DMS53 treated with DMSO at 0.1 percent for 48 hours (cell line): ENCODE data around the gene P2RX3.
A peak's percentile ranks its signal among the peaks of the same experiment; 100 is the strongest.
"Not testable (repeated sequence)": the region's sequence is repeated elsewhere in the genome, so short reads cannot be mapped to it uniquely, and the experiment has no call there.

Source experiments
- DNase-seq: peaks from one replicate; lab custom pipeline; 2025; ENCODE audit not compliant: unreplicated experiment; lab: John Stamatoyannopoulos, UW

Gene P2RX3

GRCh38 chr11:57324154-57324885, 13.8 kb upstream of the P2RX3 start:
- DNase-seq, result no peak

DNA sequence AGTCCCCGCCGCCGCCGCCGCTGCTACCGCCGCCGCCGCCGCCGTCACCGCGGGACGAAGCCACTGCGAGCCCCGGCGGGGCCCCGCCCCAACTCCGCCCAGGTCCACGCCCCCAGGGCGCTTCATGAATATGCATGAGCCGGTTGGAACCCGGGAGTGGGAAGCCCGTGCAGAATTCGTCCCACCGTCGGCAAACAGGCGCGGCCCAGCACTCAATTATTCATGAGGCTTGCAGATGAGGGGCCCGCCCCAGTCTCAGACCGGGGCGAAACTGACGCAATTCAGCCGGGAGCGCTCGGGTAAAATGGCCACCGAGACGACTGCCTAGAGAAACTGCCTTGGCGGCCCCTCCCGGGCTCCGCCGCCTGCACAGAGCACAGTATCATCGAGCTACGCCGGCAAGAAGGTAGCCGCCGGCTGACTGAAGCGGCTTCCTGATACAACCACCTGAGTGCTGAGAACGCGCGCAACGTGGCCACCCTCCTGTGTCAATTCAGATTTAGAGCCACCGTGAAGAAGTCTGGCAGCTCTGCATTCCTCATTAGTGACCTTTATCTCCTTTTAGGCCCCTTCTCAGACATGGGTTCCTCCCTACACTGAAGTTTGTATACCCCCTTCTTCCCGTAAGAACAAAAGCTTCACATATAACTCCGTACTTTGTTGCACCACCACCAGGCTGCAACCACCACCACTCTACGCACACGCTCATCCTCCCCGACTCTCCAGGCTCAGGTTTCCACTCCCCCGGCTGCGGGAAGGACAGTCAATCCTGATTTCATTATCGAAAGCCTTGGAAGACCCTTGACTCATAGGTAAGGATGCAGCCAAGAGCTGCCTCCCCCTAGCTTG, 13.0 kb upstream of the P2RX3 start, which contains the start of gene TNKS1BP1:
Gene TNKS1BP1, minus strand, starts transcription at position 67 of the 849 bp plus-strand sequence. CDS start 3,067 bp downstream, outside the sequence.
- DNase-seq, result peak; percentile 63

DNA sequence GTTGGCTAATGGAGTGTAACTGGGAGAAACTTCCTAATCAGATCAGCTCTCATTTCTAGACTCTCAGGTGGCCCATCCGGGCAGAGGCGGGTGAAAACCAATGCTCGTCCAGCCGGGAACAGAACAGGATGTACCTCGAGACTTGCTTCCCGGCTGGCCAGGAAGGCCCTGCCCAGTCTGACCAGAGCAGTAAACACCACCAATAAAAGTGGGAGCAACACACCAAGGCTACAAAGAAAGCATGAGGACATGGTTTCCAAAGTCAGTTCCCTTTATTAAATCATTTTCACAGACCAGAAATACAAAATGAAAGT, 12.5 kb upstream of the P2RX3 start:
- peak; percentile 22 for DNase-seq

- no peak for DNase-seq
These were observed 10.4 kb upstream of the P2RX3 start for GRCh38 chr11:57327721-57328120.

DNA sequence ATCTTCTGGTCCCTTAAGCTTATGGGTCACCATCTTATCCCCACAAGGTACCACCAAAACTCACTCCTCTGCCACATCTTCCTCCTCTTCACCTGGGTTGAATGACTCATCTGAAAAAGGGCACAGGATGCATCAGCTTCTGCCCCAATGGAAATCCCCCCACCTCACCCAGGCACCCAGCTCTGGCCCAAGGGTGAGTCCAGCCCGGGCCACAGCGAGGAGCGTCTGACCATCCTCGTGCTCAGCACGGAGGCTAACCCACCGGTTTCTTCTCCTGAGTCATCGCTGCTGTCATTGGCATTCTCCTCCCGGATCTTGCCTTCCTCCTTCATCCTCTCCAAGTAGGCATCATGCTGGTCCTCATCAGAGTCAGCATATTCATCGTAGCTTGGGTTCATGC, 8.1 kb upstream of the P2RX3 start:
- no peak for DNase-seq

GRCh38 chr11:57331720-57332119, 6.4 kb upstream of the P2RX3 start:
- DNase-seq, result no peak

DNA sequence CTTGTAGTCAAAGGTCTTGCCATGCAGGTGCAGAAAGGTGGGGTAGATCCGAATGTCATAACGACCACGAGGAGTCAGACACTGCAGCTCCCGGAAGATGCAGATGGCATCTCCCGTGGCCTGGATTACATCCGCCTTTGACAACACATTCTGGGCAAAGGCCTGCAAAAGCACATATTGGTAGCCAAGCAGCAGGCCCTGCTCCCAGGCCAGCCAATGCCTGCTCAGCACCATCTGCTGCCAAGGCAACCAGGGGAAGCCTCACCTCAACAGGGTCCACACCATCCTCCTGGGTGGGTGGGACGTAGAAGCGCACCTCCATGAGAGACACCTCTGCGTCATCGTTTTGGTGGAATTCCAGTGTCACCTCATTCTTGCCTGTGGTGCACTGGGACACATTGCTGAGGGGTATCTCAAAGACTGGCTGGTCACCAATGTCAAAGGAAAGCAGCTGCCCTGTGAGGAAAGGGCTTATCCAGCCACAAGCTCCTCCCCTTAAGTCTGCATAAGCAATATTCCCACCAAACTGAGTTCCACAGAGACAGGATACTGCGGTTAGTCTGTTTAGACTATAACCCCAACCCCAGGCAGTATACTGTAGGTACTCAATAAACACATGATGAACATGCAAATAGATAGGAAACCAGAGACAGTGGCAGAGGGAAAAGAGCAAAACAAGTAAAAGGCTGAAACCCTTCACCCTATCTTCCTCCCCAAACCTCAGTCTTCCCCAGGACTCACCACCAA, 5.3 kb upstream of the P2RX3 start:
- DNase-seq, result no peak

DNA sequence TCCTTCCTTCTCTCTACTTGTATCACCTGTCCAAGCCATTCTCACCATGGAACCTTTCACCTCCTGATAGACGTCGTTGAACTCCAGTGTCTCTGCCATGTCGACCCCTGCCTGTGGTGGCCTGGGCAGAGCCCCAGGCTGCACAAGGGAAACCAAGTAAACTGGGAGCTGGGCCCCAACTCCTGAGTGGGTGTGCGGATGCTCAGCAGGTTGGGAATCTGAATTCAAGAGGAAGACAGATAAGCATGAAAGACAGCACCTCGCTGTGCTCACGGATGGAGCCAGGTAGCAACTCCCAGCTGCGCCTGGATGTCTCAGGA, 3.2 kb upstream of the P2RX3 start:
- DNase-seq, result no peak

GRCh38 chr11:57335343-57336110, 2.6 kb upstream of the P2RX3 start, which contains the start of gene SSRP1:
TSS of gene SSRP1 (minus strand) at chr11:57335892. CDS start at chr11:57335121, 771 bp downstream.
- DNase-seq, result peak; percentile 13

GRCh38 chr11:57336111-57336666, 2.0 kb upstream of the P2RX3 start:
- no peak for DNase-seq

DNA sequence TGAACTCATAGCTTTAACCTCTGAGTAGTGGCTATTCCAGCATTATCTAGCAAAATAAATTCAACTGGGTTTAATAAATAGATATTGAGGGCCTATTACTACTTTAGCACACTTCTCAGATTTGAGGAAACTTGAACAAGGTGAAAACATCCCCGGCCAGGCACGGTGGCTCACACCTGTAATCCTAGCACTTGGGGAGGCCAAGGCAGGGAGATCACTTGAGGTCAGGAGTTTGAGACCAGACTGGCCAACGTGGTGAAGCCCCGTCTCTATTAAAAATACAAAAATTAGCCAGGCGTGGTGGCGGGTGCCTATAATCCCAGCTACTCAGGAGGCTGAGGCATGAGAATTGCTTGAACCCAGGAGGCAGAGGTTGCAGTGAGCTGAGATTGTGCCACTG, 1.3 kb upstream of the P2RX3 start:
- not testable (repeated sequence) for DNase-seq

GRCh38 chr11:57339328-57339727, 1.2 kb downstream of the P2RX3 start:
- no peak for DNase-seq

DNA sequence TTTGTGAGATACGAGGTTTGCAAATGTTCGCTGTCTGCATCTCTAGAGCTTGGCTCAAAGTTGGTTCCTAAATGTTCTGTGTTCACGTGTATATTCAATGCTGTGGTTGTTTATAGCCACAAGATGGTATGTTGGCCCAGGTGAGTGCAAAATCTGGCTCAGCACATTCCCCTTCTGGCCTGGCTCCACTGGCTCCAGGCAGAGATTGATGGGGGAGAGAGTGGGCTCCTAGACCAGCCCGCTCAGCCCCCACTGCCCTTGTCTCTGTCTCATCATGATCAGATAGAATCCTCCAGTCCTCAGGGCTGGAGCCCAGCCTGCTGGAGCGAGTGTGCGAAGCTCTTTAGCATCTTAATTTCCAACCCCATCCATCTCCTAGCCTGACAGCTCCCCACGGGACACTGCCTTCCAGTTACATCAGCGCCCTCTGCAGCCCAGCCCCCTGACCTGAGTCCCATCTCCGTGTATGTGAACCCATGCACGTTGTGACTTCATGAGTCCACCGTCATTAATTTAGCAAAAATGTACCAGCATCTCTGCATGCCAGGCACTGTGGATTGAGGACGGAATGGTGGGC, 2.0 kb downstream of the P2RX3 start:
- no peak for DNase-seq

DNA sequence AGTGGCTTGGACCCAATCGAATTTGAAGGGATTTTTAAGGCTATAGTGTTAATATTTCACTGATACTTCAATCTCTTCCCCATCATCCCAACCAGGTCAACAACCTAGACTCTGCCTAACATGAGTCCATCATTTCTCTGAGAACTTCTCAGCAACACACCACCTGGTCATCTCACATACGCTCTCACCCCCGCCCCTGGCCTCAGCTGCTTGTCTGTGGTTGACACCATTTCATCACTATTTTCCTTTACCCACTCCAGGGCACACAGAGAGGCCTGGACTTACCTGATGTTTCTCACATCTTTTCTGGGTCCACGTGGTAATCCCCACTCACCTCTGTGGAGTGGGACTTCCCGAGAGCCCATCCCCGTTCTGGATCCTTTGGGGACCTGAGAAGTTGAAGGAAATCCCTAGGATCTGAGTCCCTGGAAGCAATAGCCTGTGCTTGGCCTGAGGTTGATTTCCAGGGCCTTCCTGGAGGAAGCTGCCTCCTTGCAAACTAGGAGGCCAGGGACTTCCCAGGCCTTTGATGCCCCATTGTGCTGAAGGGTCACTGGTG, 3.2 kb downstream of the P2RX3 start:
- DNase-seq, result no peak

DNA sequence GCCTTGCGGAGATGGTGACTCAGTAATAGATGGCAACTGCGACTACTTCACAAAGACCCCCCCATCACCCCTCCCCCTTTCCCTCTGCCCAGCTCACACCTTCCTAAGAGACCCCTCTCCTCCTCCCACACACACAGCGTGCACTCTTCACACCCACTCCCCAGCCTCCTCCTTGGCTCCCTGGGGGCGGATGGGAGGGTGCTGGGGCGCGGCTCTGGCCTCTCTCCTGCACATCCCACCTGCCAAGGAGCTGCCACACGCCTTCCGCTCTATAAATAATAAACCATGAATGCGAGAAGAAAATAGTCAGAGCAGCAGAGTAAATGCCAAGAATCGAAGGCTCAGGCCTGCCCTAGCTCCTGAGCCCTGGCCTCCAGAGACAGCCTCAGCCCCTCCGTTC, 4.5 kb downstream of the P2RX3 start:
- no peak for DNase-seq

DNA sequence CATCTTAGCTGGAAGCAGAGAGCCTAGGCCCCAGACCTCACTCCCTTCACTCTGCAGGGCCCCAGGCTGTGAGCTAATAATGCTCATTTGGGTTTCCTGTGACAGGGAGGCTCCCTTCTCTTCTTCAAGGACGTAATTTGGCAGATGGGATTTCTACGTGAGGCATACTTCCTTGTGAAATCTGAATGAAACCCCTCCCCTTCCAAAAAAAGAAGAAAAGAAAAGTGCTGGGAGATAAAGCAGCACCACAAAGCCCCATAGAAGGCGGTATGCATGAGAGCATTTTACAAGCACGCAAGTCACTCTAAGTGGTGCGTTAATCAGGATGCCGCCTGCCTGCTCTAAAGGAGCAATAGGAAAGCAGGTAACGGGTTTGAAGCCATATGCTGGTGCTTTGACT, 5.7 kb downstream of the P2RX3 start:
- no peak for DNase-seq

DNA sequence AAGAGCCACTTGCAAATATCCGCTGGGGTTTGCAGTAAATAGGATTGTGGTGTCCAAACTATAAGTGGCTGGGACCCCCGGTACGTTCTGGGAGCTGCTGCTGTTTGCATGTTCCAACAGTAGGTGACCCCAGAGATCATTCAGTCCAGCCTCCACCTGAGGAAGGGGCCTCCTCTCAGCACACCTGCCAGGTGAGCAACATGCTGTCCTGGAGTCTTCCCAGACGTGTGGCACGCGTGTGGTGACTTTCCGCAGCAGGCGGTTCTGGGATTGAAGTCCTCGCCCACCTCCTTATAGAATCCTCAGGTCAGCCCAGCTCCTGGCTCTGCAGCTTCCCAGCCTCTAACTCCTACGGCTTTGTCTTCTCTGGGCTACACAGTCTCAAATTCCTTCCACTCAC, 6.7 kb downstream of the P2RX3 start:
- no peak for DNase-seq

GRCh38 chr11:57345555-57346211, 7.5 kb downstream of the P2RX3 start:
- DNase-seq, result peak; percentile 42

- DNase-seq, result no peak
These were observed 9.2 kb downstream of the P2RX3 start for GRCh38 chr11:57347336-57347735.

GRCh38 chr11:57348052-57348451, 9.9 kb downstream of the P2RX3 start:
- DNase-seq, result no peak
